Endothelial cell of umbilical vein (primary cell): ENCODE results near the gene TGM1. TPM values are rescaled to one million over a fixed set of nuclear protein-coding genes. Genes with fewer than 3 reads are reported as not detected.

Experiments used
- polyA plus RNA-seq, 4 experiments: library from polyadenylated mRNA; depleted of rRNA in 3 of 4; stranded (reverse) in 3 of 4; unstranded in 1 of 4; fragments of >200 nt; gene quantifications; 2 replicates each; pipeline versions ENCODE4 v1.2.1 to v1.2.3, GENCODE V29; 2011 to 2012; ENCODE audit warnings: missing spikeins in 1 of 4
- small RNA-seq: library from RNA; depleted of rRNA; stranded (forward); fragments of <200 nt; gene quantifications from one replicate; pipeline ENCODE3, GENCODE V24; 2012; ENCODE audit warnings: low replicate concordance, low read depth; ENCODE audit not compliant: insufficient read depth, insufficient read length
- total RNA-seq: library from RNA; stranded (reverse); gene quantifications from 2 replicates; pipeline ENCODE4 v1.2.3, GENCODE V29; 2021

The TGM1 gene
- total and polyA plus RNA-seq, 2 donors (not counting 3 experiments of a cell fraction or from before 2014, with no cell fraction given), result 1.0 to 3.4 TPM

Small RNA genes lying within 50 kb of the gene (small RNA-seq; reads per million reads assigned to genes)
- gene CHMP4A (0.88 reads per million), gene MDP1 (not detected)

Other genes starting within 250 kb of the TGM1 start
Only the 30 nearest of the 34 such genes appear.
- gene PCK2, start 168.9 kb downstream of the TGM1 start, total RNA-seq, result 24.5 and 25.1 TPM in 2 replicates
- 23.5 and 26.4 TPM in 2 replicates for gene PCK2, start 168.9 kb downstream of the TGM1 start, polyA plus RNA-seq
- 32.1 and 38.5 TPM in 2 replicates for gene DCAF11, start 148.4 kb downstream of the TGM1 start, total RNA-seq
- gene DCAF11, start 148.4 kb downstream of the TGM1 start, polyA plus RNA-seq, result 33.8 and 37.3 TPM in 2 replicates
- gene NRL, start 148.2 kb downstream of the TGM1 start, total RNA-seq, result 0.62 and 0.71 TPM in 2 replicates
- 1.1 and 1.9 TPM in 2 replicates for gene NRL, start 148.2 kb downstream of the TGM1 start, polyA plus RNA-seq
- not detected in 2 replicates for gene FITM1, start 132.5 kb downstream of the TGM1 start, total RNA-seq
- 0.54 and 0.81 TPM in 2 replicates for gene FITM1, start 132.5 kb downstream of the TGM1 start, polyA plus RNA-seq
- 120 and 135 TPM in 2 replicates for gene PSME1, start 127.0 kb downstream of the TGM1 start, total RNA-seq
- gene PSME1, start 127.0 kb downstream of the TGM1 start, polyA plus RNA-seq, result 68.1 and 98.1 TPM in 2 replicates
- 19.0 and 21.8 TPM in 2 replicates for gene EMC9, start 121.6 kb downstream of the TGM1 start, total RNA-seq
- 31.8 and 38.0 TPM in 2 replicates for gene EMC9, start 121.6 kb downstream of the TGM1 start, polyA plus RNA-seq
- gene PSME2, start 116.6 kb downstream of the TGM1 start, total RNA-seq, result 107 and 126 TPM in 2 replicates
- 66.5 and 69.8 TPM in 2 replicates for gene PSME2, start 116.6 kb downstream of the TGM1 start, polyA plus RNA-seq
- 66.5 and 69.7 TPM in 2 replicates for gene RNF31, start 115.7 kb downstream of the TGM1 start, total RNA-seq
- 32.3 TPM in 2 replicates for gene RNF31, start 115.7 kb downstream of the TGM1 start, polyA plus RNA-seq
- 33.2 and 46.1 TPM in 2 replicates for gene IRF9, start 101.9 kb downstream of the TGM1 start, total RNA-seq
- 44.6 and 55.3 TPM in 2 replicates for gene IRF9, start 101.9 kb downstream of the TGM1 start, polyA plus RNA-seq
- gene REC8, start 91.1 kb downstream of the TGM1 start, total RNA-seq, result 29.6 and 33.6 TPM in 2 replicates
- 8.7 and 12.5 TPM in 2 replicates for gene REC8, start 91.1 kb downstream of the TGM1 start, polyA plus RNA-seq
- gene IPO4, start 74.4 kb downstream of the TGM1 start, total RNA-seq, result 52.6 and 66.5 TPM in 2 replicates
- gene IPO4, start 74.4 kb downstream of the TGM1 start, polyA plus RNA-seq, result 24.6 and 27.6 TPM in 2 replicates
- gene TM9SF1, start 67.7 kb downstream of the TGM1 start, total RNA-seq, result 58.5 and 60.7 TPM in 2 replicates
- 64.4 and 71.5 TPM in 2 replicates for gene TM9SF1, start 67.7 kb downstream of the TGM1 start, polyA plus RNA-seq
- 0.42 and 0.74 TPM in 2 replicates for gene TSSK4, start 57.5 kb downstream of the TGM1 start, total RNA-seq
- 0.10 TPM in 1 of 2 replicates, not detected in the other for gene TSSK4, start 57.5 kb downstream of the TGM1 start, polyA plus RNA-seq
- 39.7 and 40.9 TPM in 2 replicates for gene CHMP4A, start 49.7 kb downstream of the TGM1 start, total RNA-seq
- gene CHMP4A, start 49.7 kb downstream of the TGM1 start, polyA plus RNA-seq, result 32.6 and 46.4 TPM in 2 replicates
- 8.1 and 9.9 TPM in 2 replicates for gene MDP1, start 47.1 kb downstream of the TGM1 start, total RNA-seq
- 21.4 and 22.7 TPM in 2 replicates for gene MDP1, start 47.1 kb downstream of the TGM1 start, polyA plus RNA-seq
- gene NEDD8, start 30.8 kb downstream of the TGM1 start, total RNA-seq, result 243 and 261 TPM in 2 replicates
- gene NEDD8, start 30.8 kb downstream of the TGM1 start, polyA plus RNA-seq, result 316 and 329 TPM in 2 replicates
- gene GMPR2, start 30.2 kb downstream of the TGM1 start, total RNA-seq, result 58.1 and 62.4 TPM in 2 replicates
- 50.0 and 61.8 TPM in 2 replicates for gene GMPR2, start 30.2 kb downstream of the TGM1 start, polyA plus RNA-seq
- gene TINF2, start 20.6 kb downstream of the TGM1 start, total RNA-seq, result 53.7 and 58.5 TPM in 2 replicates
- gene TINF2, start 20.6 kb downstream of the TGM1 start, polyA plus RNA-seq, result 34.4 and 44.2 TPM in 2 replicates
- gene RABGGTA, start 8.4 kb upstream of the TGM1 start, total RNA-seq, result 29.3 and 29.5 TPM in 2 replicates
- 80.1 and 102 TPM in 2 replicates for gene RABGGTA, start 8.4 kb upstream of the TGM1 start, polyA plus RNA-seq
- 18.0 and 20.0 TPM in 2 replicates for gene DHRS1, start 36.6 kb upstream of the TGM1 start, total RNA-seq
- 69.5 and 70.2 TPM in 2 replicates for gene DHRS1, start 36.6 kb upstream of the TGM1 start, polyA plus RNA-seq
- gene NOP9, start 36.7 kb upstream of the TGM1 start, total RNA-seq, result 30.9 and 31.0 TPM in 2 replicates
- 16.2 and 16.3 TPM in 2 replicates for gene NOP9, start 36.7 kb upstream of the TGM1 start, polyA plus RNA-seq
- 4.6 and 5.2 TPM in 2 replicates for gene CIDEB, start 44.8 kb upstream of the TGM1 start, total RNA-seq
- gene CIDEB, start 44.8 kb upstream of the TGM1 start, polyA plus RNA-seq, result 7.2 and 14.9 TPM in 2 replicates
- 9.1 and 13.1 TPM in 2 replicates for gene LTB4R2, start 47.0 kb upstream of the TGM1 start, total RNA-seq
- gene LTB4R2, start 47.0 kb upstream of the TGM1 start, polyA plus RNA-seq, result 5.5 and 7.6 TPM in 2 replicates
- gene LTB4R, start 48.3 kb upstream of the TGM1 start, total RNA-seq, result 6.2 and 10.5 TPM in 2 replicates
- gene LTB4R, start 48.3 kb upstream of the TGM1 start, polyA plus RNA-seq, result 9.1 and 11.7 TPM in 2 replicates
- 84.0 and 87.0 TPM in 2 replicates for gene ADCY4, start 71.9 kb upstream of the TGM1 start, total RNA-seq
- gene ADCY4, start 71.9 kb upstream of the TGM1 start, polyA plus RNA-seq, result 81.6 and 101 TPM in 2 replicates
- 5.1 and 9.0 TPM in 2 replicates for gene RIPK3, start 76.8 kb upstream of the TGM1 start, total RNA-seq
- gene RIPK3, start 76.8 kb upstream of the TGM1 start, polyA plus RNA-seq, result 2.4 and 3.1 TPM in 2 replicates
- gene NFATC4, start 105.0 kb upstream of the TGM1 start, total RNA-seq, result 88.1 and 88.5 TPM in 2 replicates
- gene NFATC4, start 105.0 kb upstream of the TGM1 start, polyA plus RNA-seq, result 79.5 and 94.8 TPM in 2 replicates
- gene NYNRIN, start 135.8 kb upstream of the TGM1 start, total RNA-seq, result 42.8 and 45.1 TPM in 2 replicates
- 37.2 and 38.8 TPM in 2 replicates for gene NYNRIN, start 135.8 kb upstream of the TGM1 start, polyA plus RNA-seq
- 5.0 and 8.6 TPM in 2 replicates for gene CBLN3, start 166.5 kb upstream of the TGM1 start, total RNA-seq
- 7.8 and 7.9 TPM in 2 replicates for gene CBLN3, start 166.5 kb upstream of the TGM1 start, polyA plus RNA-seq
- 63.3 and 66.7 TPM in 2 replicates for gene KHNYN, start 166.8 kb upstream of the TGM1 start, total RNA-seq
- 25.2 and 25.4 TPM in 2 replicates for gene KHNYN, start 166.8 kb upstream of the TGM1 start, polyA plus RNA-seq